Endothelial cell (in vitro differentiated cells): Measurements from ENCODE around the gene RUNX2. TPM values are rescaled to one million over a fixed set of nuclear protein-coding genes. Genes with fewer than 3 reads are reported as not detected.
"Not testable (repeated sequence)": the region's sequence is repeated elsewhere in the genome, so short reads cannot be mapped to it uniquely, and the experiment has no call there.

ENCODE experiments used
- DNase-seq: peaks from one replicate; pipeline ENCODE4 v3.0.0; 2021; ENCODE audit warnings: low spot score
- H3K27ac Mint-ChIP-seq: one replicate; pipeline ENCODE4 v1.8.0; 2021; ENCODE audit warnings: mixed read lengths, inconsistent platforms; ENCODE audit not compliant: unreplicated experiment
- H3K27me3 Mint-ChIP-seq: one replicate; pipeline ENCODE4 v1.8.0; 2021; ENCODE audit warnings: mild to moderate bottlenecking, moderate library complexity, mixed read lengths, inconsistent platforms; ENCODE audit not compliant: unreplicated experiment
- H3K36me3 Mint-ChIP-seq: one replicate; pipeline ENCODE4 v1.8.0; 2021; ENCODE audit warnings: mild to moderate bottlenecking, low read depth, mixed read lengths, inconsistent platforms; ENCODE audit not compliant: unreplicated experiment
- H3K4me1 Mint-ChIP-seq: one replicate; pipeline ENCODE4 v1.8.0; 2021; ENCODE audit warnings: mild to moderate bottlenecking, mixed read lengths, inconsistent platforms; ENCODE audit not compliant: unreplicated experiment
- H3K4me3 Mint-ChIP-seq: one replicate; pipeline ENCODE4 v1.8.0; 2021; ENCODE audit warnings: mild to moderate bottlenecking, mixed read lengths, inconsistent platforms; ENCODE audit not compliant: unreplicated experiment
- H3K9me3 Mint-ChIP-seq: one replicate; pipeline ENCODE4 v1.8.0; 2021; ENCODE audit warnings: mixed read lengths, inconsistent platforms; ENCODE audit not compliant: unreplicated experiment
- CTCF ChIP-seq: fragments of 200-600 bp; sonication (generic); IDR thresholded peaks from one replicate; pipeline ENCODE4 v1.5.0; 2021; ENCODE audit warnings: antibody characterized with exemption; ENCODE audit not compliant: unreplicated experiment
- total RNA-seq: library from RNA; stranded (reverse); fragmentation: NEBNext Ultra II Directional; extraction: Animal tissue kit (Norgen Biotek cat#: 25700); gene quantifications from one replicate; pipeline ENCODE4 v1.2.1, GENCODE V29; 2021; ENCODE audit not compliant: unreplicated experiment

Gene RUNX2
- total RNA-seq, 1 donor from 2014 or later = 1.8 TPM

DNA sequence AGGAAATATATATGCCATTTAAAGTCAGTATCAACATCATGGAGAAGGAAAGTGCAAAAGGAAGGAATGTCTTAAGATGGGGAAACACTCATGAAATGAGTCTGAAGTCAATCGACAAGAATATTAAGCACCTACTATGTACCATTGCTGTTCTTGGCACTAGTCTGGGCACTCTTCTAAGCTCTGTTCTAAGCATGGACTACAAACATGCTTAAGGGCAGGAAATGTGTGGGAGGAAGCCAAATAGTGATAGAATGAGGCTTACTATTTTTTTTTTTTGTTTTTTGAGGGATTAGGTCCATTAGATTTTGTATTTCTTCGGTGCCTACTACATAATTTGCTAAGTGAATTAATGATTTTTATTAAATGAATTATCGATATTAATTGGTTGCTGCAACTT, 133.4 kb downstream of the RUNX2 start:
- H3K36me3 Mint-ChIP-seq = no peaks in the 10 kb centered on the region
- H3K4me1 Mint-ChIP-seq = no peaks in the 10 kb centered on the region
- H3K4me3 Mint-ChIP-seq = no peak overlapping the region
- no peak for TF ChIP-seq CTCF
- H3K27ac Mint-ChIP-seq = no peak overlapping the region
- no peaks in the 10 kb centered on the region for H3K9me3 Mint-ChIP-seq
- no peaks in the 10 kb centered on the region for H3K27me3 Mint-ChIP-seq
- DNase-seq = no peak

DNA sequence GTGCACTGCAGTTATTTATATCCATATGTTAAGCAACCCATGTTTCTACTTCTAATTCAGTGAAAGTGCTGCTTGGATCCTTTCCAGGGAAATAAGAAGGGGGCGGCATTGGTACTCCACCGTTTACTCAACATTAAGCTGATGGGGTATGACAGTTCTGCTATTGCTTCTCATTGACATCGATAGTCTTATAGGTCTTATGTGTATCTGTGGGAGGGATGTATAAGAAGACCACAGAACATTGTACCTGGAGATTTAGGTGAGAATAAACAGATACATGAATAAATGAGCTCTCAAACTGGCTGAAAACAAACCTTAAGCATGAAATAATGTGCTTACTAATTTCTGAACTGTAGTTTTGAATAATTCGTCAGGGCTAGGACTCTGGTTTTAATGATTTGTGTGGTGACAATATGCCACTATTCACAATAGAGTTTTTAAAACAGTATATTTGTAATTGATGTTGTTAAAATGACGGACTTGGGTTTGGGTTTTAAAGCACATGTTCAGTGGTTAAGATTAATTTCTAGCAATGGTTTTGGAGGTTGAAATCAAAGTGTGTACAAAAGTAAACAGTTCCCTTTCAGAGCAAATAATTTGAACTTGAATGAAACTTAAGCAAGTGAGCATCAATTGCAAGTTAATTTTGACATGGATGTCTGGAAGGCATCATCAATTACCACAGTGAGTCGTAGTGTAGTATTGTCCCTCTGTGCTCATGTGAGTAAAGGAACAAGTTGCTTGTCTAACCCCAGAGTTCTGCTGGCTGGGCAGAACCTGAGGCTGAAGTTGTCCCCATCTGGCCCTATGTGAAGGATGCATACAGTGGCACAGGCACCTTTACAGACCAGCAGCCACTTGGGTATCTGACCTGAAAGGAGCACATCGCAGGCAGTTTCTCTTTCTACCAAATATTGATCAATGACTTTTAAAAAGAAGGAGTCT, 134.3 kb downstream of the RUNX2 start:
- H3K9me3 Mint-ChIP-seq = no peaks in the 10 kb centered on the region
- TF ChIP-seq CTCF = no peak
- no peak for DNase-seq
- no peaks in the 10 kb centered on the region for H3K27me3 Mint-ChIP-seq
- no peaks in the 10 kb centered on the region for H3K4me1 Mint-ChIP-seq
- no peak overlapping the region for H3K27ac Mint-ChIP-seq
- H3K36me3 Mint-ChIP-seq = no peaks in the 10 kb centered on the region
- no peak overlapping the region for H3K4me3 Mint-ChIP-seq

GRCh38 chr6:45464685-45465084, 136.6 kb downstream of the RUNX2 start:
- Mint-ChIP-seq H3K4me1 (no peaks in the 10 kb centered on the region), H3K27ac (no peak overlapping the region), H3K36me3 (peaks cover 5% of the 10 kb centered on the region), H3K27me3 (no peaks in the 10 kb centered on the region), H3K9me3 (no peaks in the 10 kb centered on the region), H3K4me3 (no peak overlapping the region)
- DNase-seq = no peak
- no peak for TF ChIP-seq CTCF

GRCh38 chr6:45466686-45467085, 138.6 kb downstream of the RUNX2 start:
- no peaks in the 10 kb centered on the region for H3K4me1 Mint-ChIP-seq
- no peak for DNase-seq
- H3K27ac Mint-ChIP-seq = no peak overlapping the region
- H3K4me3 Mint-ChIP-seq = no peak overlapping the region
- H3K36me3 Mint-ChIP-seq = peaks cover 5% of the 10 kb centered on the region
- no peaks in the 10 kb centered on the region for H3K9me3 Mint-ChIP-seq
- TF ChIP-seq CTCF = no peak
- no peaks in the 10 kb centered on the region for H3K27me3 Mint-ChIP-seq

DNA sequence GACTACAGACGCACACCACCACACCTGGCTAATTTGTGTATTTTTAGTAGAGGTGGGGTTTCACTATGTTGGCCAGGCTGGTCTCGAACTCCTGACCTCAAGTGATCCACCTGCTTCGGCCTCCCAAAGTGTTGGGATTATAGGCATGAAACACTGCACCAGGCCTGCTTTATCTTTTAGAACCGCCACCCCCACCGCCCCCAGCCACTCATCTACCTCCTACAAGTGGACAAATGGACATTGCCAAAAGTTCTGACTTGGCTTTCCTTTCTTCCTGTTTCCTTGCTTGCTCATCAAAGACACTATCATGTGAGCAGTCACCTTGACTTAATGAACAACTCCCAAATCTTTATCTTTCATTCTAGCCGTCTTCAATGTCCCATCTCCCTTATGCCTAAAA, 139.3 kb downstream of the RUNX2 start:
- H3K36me3 Mint-ChIP-seq, H3K27me3 Mint-ChIP-seq, H3K4me1 Mint-ChIP-seq, DNase-seq, H3K27ac Mint-ChIP-seq, H3K4me3 Mint-ChIP-seq, H3K9me3 Mint-ChIP-seq: not testable (repeated sequence)
